Activated CD4-positive, alpha-beta T cell treated with anti-CD3 and anti-CD28 coated beads, Interleukin-2, amount 50 U/mL, for 48 hours (primary cell): Measurements from ENCODE around the gene NPTX1.

Source experiments
- DNase-seq, 2 experiments: peaks; one replicate each; pipeline ENCODE4 v3.0.0-alpha.2; 2020

NPTX1 gene

GRCh38 chr17:80477647-80478478 is 1.5 kb upstream of the NPTX1 start:
- DNase-seq, result peak; percentile 45 to 56

- DNase-seq, result peak in 1 of 2 experiments; percentile 18
Observed at GRCh38 chr17:80476877-80477646, 655 bp upstream of the NPTX1 start.

GRCh38 chr17:80474961-80475909 is 1.2 kb downstream of the NPTX1 start:
- peak; percentile 18 to 26 for DNase-seq

DNA sequence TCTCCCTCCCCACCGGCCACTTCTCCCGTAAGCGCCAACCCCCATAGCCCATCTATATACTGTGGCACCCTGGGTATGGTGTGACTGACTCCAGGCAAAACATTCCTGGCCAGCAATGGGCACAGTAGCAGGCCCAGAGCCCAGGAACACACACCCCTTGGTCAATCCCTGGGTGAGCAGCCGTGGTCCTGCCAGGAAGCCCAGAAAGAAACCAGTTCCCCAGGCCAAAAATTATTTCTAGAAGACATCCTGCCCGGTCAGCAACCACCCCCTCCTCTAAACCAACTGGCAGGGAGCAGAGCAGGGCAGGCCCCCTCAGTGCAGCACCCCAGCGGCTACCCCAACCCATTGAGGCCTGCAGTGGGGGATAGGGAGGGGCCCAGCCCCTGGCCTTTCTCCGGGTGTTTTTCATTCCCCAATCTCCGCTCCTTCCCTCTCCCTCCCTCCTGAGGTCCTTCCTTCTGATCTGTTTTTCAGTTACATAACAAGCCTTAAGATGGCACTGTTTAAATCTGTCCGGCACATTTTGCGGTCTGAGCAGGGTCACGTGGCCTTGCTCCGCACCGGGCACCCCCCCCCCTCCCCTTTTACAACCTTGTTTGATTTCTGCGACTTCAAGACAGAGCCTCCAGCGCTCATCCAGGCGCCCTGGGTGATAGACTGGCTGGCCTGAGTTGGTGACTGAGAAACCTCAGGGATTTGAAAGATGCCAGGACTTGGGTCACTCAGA is 2.0 kb downstream of the NPTX1 start:
- peak; percentile 11 to 32 for DNase-seq

DNA sequence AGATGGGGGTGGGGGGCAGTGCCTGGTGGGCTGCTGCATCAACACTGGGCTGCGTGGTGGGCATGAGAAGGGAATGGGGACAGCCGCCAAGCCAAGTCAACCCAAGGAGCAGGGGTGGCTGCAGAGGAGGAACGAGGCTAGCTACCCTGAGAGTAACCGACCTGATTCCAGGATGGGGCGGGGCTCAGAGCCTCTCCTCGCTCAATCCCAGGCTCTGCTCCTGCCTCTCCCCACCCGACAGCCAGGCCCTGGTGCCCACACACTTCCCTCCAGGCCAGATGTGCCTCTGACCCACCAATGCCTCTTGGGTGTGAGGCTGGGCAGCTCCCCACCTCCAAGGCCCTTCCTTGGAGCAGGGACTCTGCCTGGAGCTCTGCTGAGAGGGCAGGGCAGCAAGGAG is 2.7 kb downstream of the NPTX1 start:
- no peak for DNase-seq

- no peak for DNase-seq
Observed at GRCh38 chr17:80472996-80473395, 3.4 kb downstream of the NPTX1 start.

GRCh38 chr17:80471922-80472321 is 4.5 kb downstream of the NPTX1 start:
- no peak for DNase-seq

- no peak for DNase-seq
Observed at GRCh38 chr17:80470603-80471002, 5.8 kb downstream of the NPTX1 start.

DNA sequence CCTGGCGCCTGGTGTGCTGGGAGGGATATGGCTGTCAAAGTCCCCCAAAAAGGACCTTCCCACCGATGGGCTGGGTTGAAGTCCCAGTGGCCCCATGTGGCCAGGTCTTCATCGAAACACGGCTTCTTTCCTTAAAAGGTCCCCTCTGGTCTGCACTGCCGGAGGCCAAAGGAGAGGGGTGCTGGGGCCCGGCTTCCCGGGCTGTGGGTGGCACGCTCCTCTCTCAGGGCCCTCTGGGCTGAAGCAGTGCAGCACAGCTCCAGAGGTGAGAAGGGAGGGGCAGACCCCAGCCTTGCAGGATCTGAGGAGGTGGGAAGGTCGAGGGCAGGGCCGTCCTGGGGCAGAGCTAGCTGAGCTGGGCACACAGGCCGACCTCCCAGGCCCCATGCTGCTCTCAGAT is 6.7 kb downstream of the NPTX1 start:
- DNase-seq, result no peak

DNA sequence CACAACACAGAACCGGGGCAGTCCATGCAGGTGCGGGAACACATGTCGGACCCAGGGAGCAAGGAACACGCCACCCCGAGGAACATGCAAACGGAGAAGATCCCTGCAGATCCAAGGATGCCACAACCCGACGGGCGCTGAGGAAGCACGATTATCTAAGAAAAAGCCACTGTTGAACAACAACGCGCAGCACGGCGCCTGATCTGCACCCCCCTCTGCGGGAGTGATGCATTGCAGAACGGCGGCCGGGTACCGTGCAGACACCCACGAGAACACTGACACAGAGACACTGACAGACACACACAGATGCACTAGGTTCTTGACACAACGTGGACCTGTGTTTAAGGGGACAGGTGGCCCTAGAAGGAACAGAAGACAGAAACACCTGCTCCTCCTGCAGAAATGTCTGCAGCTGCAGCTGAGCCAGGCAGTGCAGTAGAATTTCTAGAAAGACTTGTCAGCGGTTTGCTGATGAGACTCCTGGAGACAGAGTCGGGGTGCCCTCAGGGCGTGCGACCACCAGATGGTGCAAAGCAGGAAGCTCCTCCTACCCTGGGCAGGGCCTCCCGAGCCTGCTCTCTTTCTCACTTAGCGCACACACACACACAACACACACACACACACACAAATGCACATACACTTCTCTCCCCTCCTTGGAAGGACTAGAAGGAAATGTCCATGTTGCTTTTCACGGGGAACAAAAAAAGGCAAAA is 7.5 kb downstream of the NPTX1 start:
- DNase-seq, result no peak

GRCh38 chr17:80468242-80468641 is 8.2 kb downstream of the NPTX1 start:
- no peak for DNase-seq

- DNase-seq, result no peak
Observed at GRCh38 chr17:80466188-80466705, 10.2 kb downstream of the NPTX1 start.

- DNase-seq, result no peak
Observed at GRCh38 chr17:80465327-80465974, 11.0 kb downstream of the NPTX1 start.

- DNase-seq, result no peak
Observed at GRCh38 chr17:80464486-80464885, 11.9 kb downstream of the NPTX1 start.

DNA sequence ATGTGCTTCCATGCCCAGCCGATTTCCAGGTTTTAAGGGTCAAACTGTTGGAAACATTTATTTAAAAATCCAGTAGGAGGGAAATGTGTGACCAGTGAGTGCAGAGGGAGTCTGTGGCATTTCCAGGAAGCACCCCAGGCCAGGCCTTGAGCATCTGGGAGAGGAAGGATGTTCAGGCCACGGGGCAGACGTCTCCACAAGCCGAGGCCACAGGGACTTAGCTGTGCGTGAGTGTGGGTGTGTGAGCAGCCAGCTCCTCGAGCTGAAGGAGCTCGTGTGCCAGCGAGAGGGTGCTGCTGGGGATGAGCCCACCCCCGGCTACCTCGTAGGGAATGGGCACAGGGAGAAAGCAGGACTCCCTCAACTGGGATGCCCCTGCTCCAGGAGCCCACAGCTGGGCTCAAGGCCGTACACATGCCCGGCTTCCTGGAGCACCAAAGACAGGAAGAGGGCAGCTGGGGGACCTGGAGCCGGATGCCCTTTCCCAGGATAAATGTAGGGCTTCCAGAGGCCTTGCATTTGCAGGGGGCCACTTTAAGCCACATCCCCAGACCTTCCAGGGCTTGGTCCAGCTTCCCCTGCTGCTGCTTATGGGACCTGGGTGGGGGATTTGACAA is 12.5 kb downstream of the NPTX1 start:
- DNase-seq, result no peak

DNA sequence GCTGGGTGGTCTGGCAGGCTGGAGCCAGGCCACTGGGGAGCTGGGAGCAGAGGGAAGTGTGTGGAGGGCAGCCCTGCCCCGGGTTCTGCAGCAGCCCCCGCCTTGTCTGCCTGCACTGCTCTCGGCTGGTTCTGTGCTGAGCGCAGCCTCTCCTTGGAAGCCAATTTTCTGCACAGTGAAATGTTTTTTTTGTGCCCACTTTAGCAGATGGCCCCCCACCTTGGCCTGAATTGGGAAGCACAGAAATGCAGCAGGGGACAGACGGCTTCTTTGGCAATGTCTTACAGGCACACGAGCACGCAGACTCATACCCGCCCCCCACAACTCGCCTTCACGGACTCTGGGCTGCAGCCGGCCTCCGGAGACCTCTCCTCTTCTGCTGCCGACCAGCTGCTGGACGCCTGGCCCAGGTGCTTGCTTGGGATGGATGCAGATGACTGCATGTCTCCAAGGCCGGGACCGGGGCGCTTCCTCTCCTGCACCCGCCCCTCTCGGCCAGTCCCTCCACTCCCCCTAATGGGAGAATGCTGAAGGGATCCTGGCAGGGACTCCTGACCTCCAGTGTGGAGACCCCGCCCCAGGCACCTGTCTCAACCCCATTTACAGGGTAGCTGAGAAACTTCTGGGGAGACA is 14.8 kb downstream of the NPTX1 start:
- DNase-seq, result no peak

- no peak for DNase-seq
Observed at GRCh38 chr17:80460429-80460834, 16.0 kb downstream of the NPTX1 start.

DNA sequence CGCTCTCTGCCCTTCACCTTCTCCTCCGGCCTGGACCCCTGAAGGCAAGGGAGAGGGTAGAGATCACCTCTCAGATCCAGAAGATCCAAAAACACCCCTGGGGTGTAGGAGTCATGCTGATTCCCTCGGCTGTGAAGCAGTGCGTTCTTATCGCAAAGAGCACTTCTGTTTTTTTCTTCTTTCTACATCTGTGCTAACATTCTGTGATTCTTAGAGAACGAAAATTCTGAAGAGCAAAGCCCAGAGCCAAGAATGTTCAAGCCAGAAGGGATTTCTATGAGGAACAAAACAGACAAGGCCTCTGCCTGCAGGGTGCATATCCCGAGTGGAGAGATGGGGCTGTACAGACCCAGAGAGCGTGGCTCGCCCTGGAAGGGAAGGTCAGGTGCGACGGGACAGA is 17.2 kb downstream of the NPTX1 start:
- no peak for DNase-seq

GRCh38 chr17:80458016-80458415 is 18.4 kb downstream of the NPTX1 start:
- no peak for DNase-seq
